ENCODE measurements around the gene UBXN6.

DNA sequence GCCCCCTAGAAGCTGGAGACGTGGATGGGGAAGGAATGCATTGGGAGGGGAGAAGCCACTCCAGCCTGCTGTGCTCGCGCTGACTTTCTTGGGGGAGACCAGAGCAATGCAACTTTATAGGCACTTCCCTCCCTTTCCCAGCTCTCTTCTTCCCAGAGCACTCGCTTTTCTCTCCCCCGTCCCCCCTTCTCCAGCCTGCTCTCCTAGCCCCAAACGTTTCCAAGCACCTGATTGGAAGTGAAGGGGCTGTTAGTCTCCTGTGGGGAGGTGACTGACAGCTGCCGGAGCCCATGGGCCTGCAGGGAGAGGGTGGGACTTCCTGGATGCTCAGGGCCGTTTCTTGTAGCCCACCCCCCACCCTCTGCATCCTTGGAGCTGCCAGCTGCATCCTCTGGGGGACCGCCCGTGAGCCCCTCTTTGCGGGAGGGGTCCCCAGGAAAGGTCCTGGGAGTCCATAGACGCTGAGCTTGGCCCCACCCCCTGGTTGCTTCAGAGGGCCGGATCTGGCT is 17.0 kb upstream of the UBXN6 start:
- TF ChIP-seq EZH2 (IDR thresholded peaks at IDR 0.05; ENCODE audit: borderline replicate concordance, low read length): no peak
- TF ChIP-seq, protein P1, sequence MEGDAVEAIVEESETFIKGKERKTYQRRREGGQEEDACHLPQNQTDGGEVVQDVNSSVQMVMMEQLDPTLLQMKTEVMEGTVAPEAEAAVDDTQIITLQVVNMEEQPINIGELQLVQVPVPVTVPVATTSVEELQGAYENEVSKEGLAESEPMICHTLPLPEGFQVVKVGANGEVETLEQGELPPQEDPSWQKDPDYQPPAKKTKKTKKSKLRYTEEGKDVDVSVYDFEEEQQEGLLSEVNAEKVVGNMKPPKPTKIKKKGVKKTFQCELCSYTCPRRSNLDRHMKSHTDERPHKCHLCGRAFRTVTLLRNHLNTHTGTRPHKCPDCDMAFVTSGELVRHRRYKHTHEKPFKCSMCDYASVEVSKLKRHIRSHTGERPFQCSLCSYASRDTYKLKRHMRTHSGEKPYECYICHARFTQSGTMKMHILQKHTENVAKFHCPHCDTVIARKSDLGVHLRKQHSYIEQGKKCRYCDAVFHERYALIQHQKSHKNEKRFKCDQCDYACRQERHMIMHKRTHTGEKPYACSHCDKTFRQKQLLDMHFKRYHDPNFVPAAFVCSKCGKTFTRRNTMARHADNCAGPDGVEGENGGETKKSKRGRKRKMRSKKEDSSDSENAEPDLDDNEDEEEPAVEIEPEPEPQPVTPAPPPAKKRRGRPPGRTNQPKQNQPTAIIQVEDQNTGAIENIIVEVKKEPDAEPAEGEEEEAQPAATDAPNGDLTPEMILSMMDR (conservative IDR thresholded peaks at IDR 0.05 in 1 of 2, IDR thresholded peaks at IDR 0.05 in 1 of 2; ENCODE audit: extremely low read depth in 1 of 2, insufficient read depth in 1 of 2, low read depth in 1 of 2, low read length in 2 of 2): no peak
